Stimulated activated CD4-positive, alpha-beta T cell treated with anti-CD3 and anti-CD28 coated beads, Interleukin-2, amount 100 ng/mL, for 24 hours (primary cell): ENCODE measurements around the gene RBM6.
"Not testable (repeated sequence)": the region's sequence is repeated elsewhere in the genome, so short reads cannot be mapped to it uniquely, and the experiment has no call there.

Experiments
- DNase-seq, 2 donors: peaks; one replicate each; pipeline ENCODE4 v3.0.0-alpha.2; 2020

Gene RBM6

DNA sequence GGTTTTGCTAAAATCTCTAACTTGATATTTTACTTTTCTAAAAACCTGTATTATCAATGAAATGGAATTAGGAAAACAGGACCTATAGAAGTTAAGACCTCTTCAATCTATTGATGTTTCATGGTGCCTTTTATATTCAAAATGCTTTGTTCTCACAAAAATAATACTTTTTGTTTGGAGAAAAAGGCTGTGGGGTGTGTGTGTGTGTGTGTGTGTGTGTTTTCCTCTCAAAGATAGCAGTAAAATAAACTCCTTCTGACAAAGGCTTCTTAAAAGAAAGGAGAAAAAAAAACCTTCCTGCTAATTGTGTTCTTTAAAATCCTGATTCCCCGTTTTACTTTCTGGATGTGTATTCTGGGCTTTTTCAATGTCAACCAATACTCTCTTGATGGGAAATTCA lies 54.5 kb downstream of the RBM6 start:
- DNase-seq = no peak

DNA sequence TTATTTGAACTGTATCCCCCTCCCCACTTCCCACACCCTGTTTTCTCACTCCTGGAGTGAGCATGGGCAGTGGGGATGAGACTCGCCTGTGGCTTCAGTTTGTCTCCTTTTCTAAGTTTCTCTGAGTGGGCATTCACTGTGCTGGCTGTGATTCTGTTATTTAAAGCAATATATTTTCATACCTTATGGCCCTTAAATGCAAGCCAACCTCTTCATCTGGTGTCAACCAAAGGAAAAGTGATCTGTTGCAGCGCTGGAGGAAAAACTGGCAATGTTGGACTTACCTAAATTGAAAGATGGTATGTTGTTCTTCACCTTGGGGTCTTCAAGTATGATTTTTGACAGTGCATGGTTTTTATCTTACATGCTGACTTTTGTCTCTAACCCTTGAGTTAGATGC lies 56.1 kb downstream of the RBM6 start:
- no peak for DNase-seq

DNA sequence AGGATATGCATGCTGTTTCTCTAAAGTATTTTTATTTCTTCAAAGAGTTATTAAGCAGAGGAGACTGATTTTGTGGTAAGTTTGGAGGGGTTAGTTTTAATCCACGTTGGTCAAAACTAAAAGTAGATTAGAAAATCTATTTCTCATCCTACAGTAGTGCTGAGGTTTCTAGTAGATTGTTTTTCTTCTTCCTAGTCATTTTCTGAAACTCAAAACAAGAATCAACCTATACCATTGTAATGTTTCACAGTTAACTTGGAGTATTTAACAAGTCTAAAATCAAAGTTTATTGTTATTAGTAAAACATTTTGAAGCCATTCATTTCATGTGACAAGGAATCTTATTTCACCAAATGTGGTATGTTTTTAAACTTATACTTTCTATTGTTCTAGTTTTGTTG lies 57.9 kb downstream of the RBM6 start:
- no peak for DNase-seq

GRCh38 chr3:49998326-49998725 lies 58.4 kb downstream of the RBM6 start:
- DNase-seq = no peak

DNA sequence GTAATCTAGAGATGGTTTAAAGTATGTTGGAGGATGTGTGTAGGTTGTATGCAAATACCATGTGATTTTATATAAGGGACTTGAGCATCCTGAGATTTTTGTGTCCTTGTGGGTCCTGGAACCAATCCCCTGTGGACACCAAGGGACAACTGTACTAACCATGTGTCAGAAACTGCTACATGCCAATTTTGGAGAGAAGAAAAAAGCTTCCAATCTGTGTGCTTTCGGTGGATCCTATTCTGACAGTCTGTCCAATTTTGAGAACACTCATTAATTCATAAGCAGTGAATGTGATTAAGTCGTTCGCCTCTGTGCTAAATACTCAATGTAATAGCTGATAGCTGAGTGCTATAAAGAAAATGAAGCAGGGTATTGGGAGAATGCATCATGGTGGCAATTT lies 61.6 kb downstream of the RBM6 start:
- no peak for DNase-seq

GRCh38 chr3:50003216-50003615 lies 63.3 kb downstream of the RBM6 start:
- no peak for DNase-seq

GRCh38 chr3:50003824-50004223 lies 63.9 kb downstream of the RBM6 start:
- DNase-seq = no peak

DNA sequence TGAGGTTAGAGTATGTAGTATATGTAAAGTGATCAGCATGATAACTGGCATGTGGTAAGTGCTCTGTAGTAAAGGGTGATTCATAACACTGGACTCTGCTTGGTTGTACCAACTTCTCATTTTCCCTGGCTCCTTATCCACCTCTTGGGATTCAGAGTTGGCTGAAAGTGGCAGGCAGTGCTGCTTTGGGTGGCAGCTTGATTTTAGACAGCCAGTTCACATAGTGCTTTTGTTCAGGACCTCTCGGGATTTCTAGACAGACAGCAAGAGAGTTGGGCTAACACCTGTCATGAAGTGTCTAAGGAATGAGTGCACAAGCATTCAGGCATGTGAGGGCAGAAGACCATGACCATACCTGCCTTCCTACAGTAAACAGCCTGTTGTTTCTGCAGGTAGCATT lies 69.0 kb downstream of the RBM6 start:
- no peak for DNase-seq

GRCh38 chr3:50010959-50011358 lies 71.0 kb downstream of the RBM6 start:
- DNase-seq = no peak

GRCh38 chr3:50015918-50016317 lies 76.0 kb downstream of the RBM6 start:
- peak in 1 of 2 donors; percentile 12 for DNase-seq

GRCh38 chr3:50028346-50028745 lies 88.4 kb downstream of the RBM6 start:
- DNase-seq = no peak

GRCh38 chr3:50031201-50031600 lies 91.3 kb downstream of the RBM6 start:
- not testable (repeated sequence) for DNase-seq

- DNase-seq = no peak
Observed at GRCh38 chr3:50044976-50045375, 105.0 kb downstream of the RBM6 start.

DNA sequence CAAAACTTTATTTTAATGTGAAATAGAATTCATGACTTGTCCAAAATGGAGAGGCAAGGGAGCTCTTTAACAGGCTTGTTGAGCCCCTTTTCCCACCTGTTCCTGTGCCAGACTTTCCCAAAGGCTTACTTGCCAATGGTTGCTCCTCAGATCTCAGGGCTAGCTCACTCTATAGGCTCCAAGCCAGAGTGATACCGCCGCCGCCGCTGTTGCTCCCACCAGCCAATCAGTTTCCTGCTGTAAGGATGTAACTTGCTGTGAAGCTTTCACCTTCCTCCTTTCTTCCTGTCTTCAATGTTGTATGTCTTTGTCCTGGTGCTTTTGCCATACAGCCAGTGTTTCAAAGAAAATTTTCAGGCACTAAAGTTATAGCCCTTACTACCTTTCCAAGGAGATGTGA lies 107.5 kb downstream of the RBM6 start:
- no peak for DNase-seq

GRCh38 chr3:50050361-50050760 lies 110.4 kb downstream of the RBM6 start:
- no peak for DNase-seq

DNA sequence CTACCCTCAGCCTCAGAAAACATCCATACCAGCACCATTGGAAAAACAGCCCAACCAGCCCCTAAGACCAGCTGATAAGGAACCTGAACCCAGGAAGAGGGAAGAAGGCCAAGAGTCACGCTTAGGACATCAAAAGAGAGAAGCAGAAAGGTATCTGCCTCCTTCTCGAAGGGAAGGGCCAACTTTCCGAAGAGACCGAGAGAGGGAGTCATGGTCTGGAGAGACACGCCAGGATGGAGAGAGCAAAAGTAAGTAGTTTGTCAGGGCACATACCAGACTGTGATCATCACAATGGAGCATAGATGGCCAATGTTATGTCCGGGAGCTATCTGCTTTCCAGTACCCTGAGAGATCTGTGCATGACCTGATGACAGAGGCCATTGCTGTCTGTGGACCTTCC lies 117.8 kb downstream of the RBM6 start:
- DNase-seq = no peak

DNA sequence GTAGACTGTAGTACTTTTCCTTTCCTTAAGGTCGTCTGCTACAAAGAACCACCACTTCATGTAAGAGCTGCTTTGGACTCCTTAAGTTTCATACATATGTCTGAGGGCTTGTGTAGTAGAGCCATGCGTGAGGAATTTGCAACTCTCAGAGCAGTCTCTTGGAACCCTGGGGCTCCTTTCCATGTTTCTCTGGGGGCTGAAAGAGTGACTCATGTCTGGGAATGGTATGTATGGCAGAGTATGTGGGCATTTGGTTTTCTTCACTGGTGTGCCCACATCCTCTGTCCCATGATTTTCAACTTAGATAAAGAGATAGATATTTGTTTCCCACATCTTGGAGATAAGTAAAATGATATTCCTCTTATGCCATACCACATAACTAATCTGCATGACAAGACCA lies 128.2 kb downstream of the RBM6 start:
- no peak for DNase-seq

DNA sequence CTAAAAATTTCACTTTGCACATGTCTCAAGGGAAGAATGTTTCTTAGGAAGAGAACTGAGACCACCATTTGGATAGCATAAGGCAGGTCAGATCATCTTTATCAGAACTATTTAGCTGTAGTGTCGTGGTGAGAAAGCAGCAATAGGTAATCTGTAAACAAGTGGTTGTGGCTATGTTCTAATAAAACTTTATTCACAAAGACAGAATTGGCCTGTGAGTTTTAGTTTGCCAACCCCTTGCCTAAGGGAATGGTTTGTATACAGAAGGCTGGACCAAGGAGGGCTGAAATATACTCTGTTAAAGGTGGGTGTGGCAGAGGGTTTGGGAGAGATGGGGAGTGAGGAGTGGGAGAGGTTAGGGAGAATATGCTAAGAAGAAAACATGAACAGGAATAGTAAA lies 138.1 kb downstream of the RBM6 start:
- no peak for DNase-seq

- DNase-seq = no peak
Observed at GRCh38 chr3:50078622-50079021, 138.7 kb downstream of the RBM6 start.

GRCh38 chr3:50084951-50085350 lies 145.0 kb downstream of the RBM6 start:
- not testable (repeated sequence) for DNase-seq

DNA sequence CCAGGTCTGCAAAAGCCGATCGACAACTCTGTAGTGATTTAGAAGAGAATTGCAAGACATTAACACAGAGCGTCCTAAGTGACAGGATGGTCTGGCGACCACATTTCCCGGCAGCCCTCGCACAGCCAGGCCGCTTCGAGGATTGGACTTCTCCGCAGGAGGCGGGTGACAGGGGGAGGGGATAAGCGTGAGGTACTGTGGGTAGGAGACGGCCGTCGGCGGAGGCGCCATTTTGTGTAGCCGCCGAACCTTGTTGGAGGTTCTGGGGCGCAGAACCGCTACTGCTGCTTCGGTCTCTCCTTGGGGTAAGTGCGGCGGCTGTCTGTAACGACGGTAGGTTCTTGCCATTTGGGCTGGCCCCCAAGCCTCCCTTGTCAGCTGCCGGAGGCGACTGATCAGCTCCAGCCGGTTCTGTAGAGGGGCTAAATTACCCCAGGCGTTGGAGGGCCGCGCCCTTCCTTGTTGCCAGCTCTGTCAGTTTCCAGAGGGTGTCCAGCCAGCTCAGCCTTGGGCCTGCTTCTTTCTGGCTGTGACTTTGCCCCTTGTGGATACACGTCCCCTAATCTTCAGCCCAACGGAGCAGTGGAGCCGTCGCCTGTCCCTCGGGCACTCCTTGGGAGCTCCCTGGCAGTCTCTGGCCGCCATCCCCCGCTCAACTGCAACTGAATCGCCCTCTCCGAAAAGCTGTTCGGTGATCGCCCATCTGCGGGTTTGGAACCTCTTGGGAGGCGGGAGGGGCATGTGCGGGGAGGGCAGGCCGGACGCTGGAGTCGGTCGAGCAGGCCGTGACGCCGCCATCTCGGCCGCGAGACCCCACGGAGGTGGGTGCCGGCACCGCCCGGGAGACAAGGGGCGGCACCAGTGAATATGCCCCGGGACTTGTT lies 149.0 kb downstream of the RBM6 start, which contains the start of gene RBM5:
Gene RBM5, plus strand, starts transcription at position 195 of the 884 bp plus-strand sequence. CDS start 1,516 bp downstream, outside the sequence.
- peak; percentile 93 to 94 for DNase-seq

GRCh38 chr3:50089609-50089945 lies 149.6 kb downstream of the RBM6 start:
- no peak for DNase-seq

GRCh38 chr3:50090984-50091383 lies 151.0 kb downstream of the RBM6 start:
- no peak for DNase-seq

GRCh38 chr3:50095352-50095998 lies 155.5 kb downstream of the RBM6 start:
- no peak for DNase-seq

DNA sequence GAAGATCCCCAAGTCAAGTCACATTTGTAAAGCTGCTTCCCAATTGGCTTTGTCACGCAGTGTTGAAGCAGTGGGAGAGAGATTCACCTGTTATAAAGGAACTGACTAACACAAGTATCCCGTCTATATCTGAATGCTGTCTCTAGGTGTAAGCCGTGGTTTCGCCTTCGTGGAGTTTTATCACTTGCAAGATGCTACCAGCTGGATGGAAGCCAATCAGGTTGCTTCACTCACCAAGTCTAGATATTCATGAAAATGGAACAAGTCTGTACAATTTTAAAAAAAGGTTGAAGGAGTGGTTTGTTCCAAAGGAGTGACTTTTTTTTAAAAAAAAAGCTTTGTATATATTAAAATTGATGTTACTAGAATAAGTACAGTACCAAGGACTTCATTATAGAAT lies 160.4 kb downstream of the RBM6 start:
- no peak for DNase-seq
